Small intestine (tissue), 7 donors: ENCODE data around the gene ITFG1. TPM values are rescaled to one million over a fixed set of nuclear protein-coding genes. Genes with fewer than 3 reads are reported as not detected.

Source experiments
- DNase-seq, 2 donors: peaks; one replicate each; pipeline versions ENCODE4 v3.0.0 to v3.0.0-alpha.2; 2013
- FAIRE-seq: peaks from 2 replicates; lab custom pipeline; 2012; peaks lifted over from hg19 to GRCh38; lab: Jason Lieb, UNC
- H3K27ac ChIP-seq, 3 donors: one replicate each; pipeline ENCODE4 v1.5.1; 2013; ENCODE audit warnings: low read length in 2 of 3, mild to moderate bottlenecking in 2 of 3, control low read depth in 1 of 3, inconsistent platforms in 1 of 3, low read depth in 1 of 3, moderate library complexity in 1 of 3
- H3K27me3 ChIP-seq, 3 donors: one replicate each; pipeline ENCODE4 v1.6.1; 2013; ENCODE audit warnings: low read length in 3 of 3, inconsistent platforms in 1 of 3; ENCODE audit not compliant: control insufficient read depth in 3 of 3, insufficient read depth in 3 of 3
- H3K36me3 ChIP-seq, 3 donors: one replicate each; pipeline ENCODE4 v1.6.1; 2013; ENCODE audit warnings: low read length in 3 of 3, inconsistent platforms in 1 of 3, low read depth in 1 of 3, mild to moderate bottlenecking in 1 of 3, moderate library complexity in 1 of 3; ENCODE audit not compliant: control insufficient read depth in 3 of 3, insufficient read depth in 2 of 3
- H3K4me1 ChIP-seq, 3 donors: one replicate each; pipeline ENCODE4 v1.6.1; 2013; ENCODE audit warnings: low read length in 2 of 3, inconsistent platforms in 1 of 3, low read depth in 1 of 3, mild to moderate bottlenecking in 1 of 3, moderate library complexity in 1 of 3; ENCODE audit not compliant: control insufficient read depth in 3 of 3, insufficient read depth in 2 of 3
- H3K4me3 ChIP-seq, 3 donors: one replicate each; pipeline ENCODE4 v1.5.1; 2013; ENCODE audit warnings: low read length in 3 of 3, control low read depth in 1 of 3, inconsistent platforms in 1 of 3, low read depth in 1 of 3, mild to moderate bottlenecking in 1 of 3, moderate library complexity in 1 of 3
- H3K9me3 ChIP-seq, 2 donors: one replicate each; pipeline ENCODE4 v1.6.1; 2013; ENCODE audit warnings: low read depth in 1 of 2, low read length in 1 of 2; ENCODE audit not compliant: control insufficient read depth in 2 of 2, insufficient read depth in 1 of 2
- WGBS, 3 donors: extraction: QIAGEN DNeasy Blood & Tissue Kit; methylation state at CpG; one replicate each; pipeline ENCODE4 v1.1.7; 2013; 5-methylcytosine and 5-hydroxymethylcytosine counted together
- polyA plus RNA-seq, 4 donors: library from polyadenylated mRNA; stranded (reverse) in 3 of 4; unstranded in 1 of 4; fragments of 200-250 nt in 3 of 4; fragments of 120-200 nt in 1 of 4; gene quantifications; one replicate each; pipeline versions ENCODE4 v1.2.1 to v1.2.3, GENCODE V29; 2013
- donor health status: healthy with polysubstance abuse.
- donor health status: control.
- donor health status: control.
- donor health status: Bipolar disorder and iron deficiency.
- donor health status: healthy.

ITFG1 gene
- polyA plus RNA-seq, 4 donors, result 19.5 to 59.9 (median 25.5) TPM

DNA sequence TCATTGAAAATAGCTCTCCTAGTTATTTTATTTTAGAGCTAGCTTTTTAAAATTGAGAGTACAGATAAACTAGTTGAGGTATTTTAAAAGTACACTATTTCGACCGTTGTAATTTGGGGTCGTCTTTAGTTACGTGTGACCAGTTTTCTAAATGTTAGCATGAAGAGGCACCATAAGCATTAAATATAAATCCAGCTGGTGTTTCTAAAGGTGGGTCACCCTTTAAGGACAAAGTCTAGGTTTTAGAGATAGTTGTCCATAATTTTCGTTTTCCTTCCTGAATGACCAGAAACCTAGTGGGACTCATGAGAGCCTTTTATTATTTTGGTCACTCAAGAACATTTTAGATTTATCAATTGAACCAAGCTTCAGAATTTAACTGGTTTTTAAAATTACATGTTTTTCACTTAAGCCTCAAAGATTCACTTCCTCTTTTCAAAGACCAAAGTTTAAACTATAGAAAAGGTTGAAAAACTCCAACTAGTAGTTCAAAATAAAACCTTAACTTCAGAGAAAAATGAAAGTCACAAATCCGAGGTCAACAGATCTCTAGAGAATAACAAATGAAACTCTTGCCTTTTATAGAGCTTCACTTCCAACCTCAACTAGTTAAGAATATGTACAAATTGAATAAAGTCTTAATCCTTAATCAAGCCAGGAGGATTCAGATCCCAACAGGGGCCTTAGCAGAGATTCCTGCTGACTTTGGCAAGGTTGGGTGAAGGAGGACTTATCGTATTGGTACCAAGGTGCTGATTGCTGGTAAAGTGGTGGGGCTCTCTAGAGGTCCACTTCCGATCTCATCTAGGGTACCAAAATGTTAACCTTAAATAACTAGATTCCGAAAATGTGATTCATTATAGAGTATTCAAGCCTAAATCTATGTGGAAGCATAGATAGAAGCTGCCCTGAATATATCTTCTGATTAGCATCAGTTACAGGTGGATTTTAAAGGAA lies 32.8 kb upstream of the ITFG1 start:
- FAIRE-seq, result no peak

GRCh38 chr16:47492428-47493377 lies 31.8 kb upstream of the ITFG1 start:
- 67 to 92% (median 82%) methylated on average over 10 of the region's 10 CpGs for WGBS, 3 donors
- FAIRE-seq, result no peak
- peak; percentile 11 to 22 for DNase-seq
- Histone ChIP-seq H3K4me1 (peaks cover 0 to 3% (median 2%) of the 10 kb centered on the region in 3 donors), H3K36me3 (peaks cover 0 to 8% (median 4%) of the 10 kb centered on the region in 3 donors), H3K27me3 (no peaks in the 10 kb centered on the region), H3K27ac (peak overlapping the region in 1 of 3 donors; percentile 69), H3K9me3 (peaks cover 0 to 25% of the 10 kb centered on the region in 2 donors), H3K4me3 (no peak overlapping the region)

More for the DNA sequence above, 32.8 kb upstream of the ITFG1 start:
- peaks cover 0 to 22% of the 10 kb centered on the region in 2 donors for H3K9me3 ChIP-seq
- H3K4me3 ChIP-seq, result no peak overlapping the region
- H3K4me1 ChIP-seq, result peaks cover 0 to 3% (median 2%) of the 10 kb centered on the region in 3 donors
- 69 to 91% (median 82%) methylated on average over 9 of the region's 9 CpGs for whole genome bisulfite sequencing, 3 donors
- peak overlapping the region in 2 of 3 donors; percentile 41 to 54 for H3K27ac ChIP-seq
- DNase-seq, result no peak
- H3K27me3 ChIP-seq, result no peaks in the 10 kb centered on the region
- peaks cover 0 to 9% (median 5%) of the 10 kb centered on the region in 3 donors for H3K36me3 ChIP-seq

DNA sequence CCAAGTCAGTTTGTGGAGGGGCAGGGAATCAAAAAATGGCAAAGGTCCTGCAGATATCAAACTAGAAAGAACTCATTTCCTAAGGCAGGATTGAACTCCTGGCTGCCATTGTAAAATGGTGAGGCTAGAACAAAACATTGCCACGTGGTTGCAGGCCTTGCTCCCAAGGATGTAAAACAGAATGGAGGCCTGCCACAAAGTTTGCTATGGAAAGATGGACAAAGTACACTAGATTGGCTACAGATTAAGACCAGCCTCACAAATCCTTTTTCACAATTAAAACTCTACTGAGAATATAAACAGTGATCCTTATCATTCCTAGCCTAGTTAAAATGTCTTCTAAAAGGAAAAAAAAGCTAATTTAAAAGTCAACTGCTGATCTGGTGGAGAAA lies 31.2 kb upstream of the ITFG1 start:
- WGBS, 3 donors, result 65 to 71% (median 68%) methylated on average over 1 of the region's 1 CpG
- FAIRE-seq, result no peak
- no peak for DNase-seq
- Histone ChIP-seq H3K4me1 (peaks cover 0 to 3% (median 2%) of the 10 kb centered on the region in 3 donors), H3K36me3 (peaks cover 0 to 8% (median 4%) of the 10 kb centered on the region in 3 donors), H3K4me3 (no peak overlapping the region), H3K9me3 (peaks cover 0 to 27% of the 10 kb centered on the region in 2 donors), H3K27ac (no peak overlapping the region), H3K27me3 (no peaks in the 10 kb centered on the region)

DNA sequence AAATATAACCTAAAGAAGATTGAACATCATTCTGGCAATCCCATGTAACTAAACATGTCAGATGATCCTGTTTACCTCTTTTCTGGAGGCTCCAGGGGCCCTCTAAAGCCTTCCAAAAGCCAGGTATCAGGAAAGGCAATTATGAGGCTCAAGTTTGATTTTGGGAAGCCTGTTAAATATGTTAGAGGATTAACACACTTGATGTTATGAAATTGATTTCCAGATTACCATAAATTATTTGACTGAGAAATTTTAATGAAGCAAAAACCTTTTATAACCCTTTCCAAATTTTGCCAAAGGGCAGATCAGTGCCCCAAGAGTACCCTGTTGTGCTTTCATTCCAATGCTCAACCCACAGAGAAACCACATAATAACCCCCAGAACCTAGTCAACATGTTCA lies 29.6 kb upstream of the ITFG1 start:
- peaks cover 0 to 30% of the 10 kb centered on the region in 2 donors for H3K9me3 ChIP-seq
- no peaks in the 10 kb centered on the region for H3K27me3 ChIP-seq
- H3K4me1 ChIP-seq, result peaks cover 0 to 3% (median 2%) of the 10 kb centered on the region in 3 donors
- FAIRE-seq (no peak), DNase-seq (no peak)
- H3K4me3 ChIP-seq, result no peak overlapping the region
- peaks cover 0 to 11% (median 7%) of the 10 kb centered on the region in 3 donors for H3K36me3 ChIP-seq
- H3K27ac ChIP-seq, result no peak overlapping the region

DNA sequence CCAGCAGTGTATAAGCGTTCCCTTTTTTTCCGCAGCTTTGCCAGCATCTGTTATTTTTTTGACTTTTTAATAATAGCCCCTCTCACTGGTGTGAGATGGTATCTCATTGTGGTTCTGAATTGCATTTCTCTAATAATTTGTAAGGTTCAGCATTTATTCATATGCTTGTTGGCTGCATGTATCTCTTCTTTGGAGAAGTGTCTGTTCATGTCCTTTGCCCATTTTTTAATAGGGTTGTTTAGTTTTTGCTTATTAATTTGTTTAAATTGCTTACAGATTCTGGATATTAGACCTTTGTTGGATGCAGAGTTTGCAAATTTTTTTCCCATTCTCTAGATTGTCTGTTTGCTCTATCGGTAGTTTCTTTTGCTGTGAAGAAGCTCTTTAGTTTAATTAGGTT lies 27.2 kb upstream of the ITFG1 start:
- FAIRE-seq, result no peak

DNA sequence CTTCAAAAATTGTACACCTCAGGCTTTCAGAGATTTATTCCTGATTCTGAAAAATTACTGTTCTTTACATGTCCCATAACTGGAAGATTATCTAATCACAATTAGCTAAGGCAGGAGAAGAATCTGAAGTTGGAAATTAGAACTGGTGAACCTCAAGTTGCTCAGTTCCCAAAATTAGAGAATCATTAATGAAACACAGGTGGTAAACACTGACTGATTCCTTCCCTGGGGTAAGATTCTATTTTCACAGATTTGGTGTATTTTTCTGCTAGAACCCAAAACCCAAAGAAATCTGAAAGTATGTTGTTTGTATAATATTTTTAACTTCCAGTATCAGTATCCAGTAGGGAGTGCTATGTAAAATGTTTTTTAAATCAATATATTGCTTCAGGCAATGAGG lies 26.0 kb upstream of the ITFG1 start:
- Histone ChIP-seq H3K4me3 (no peak overlapping the region), H3K27me3 (no peaks in the 10 kb centered on the region), H3K9me3 (peaks cover 0 to 19% of the 10 kb centered on the region in 2 donors), H3K27ac (no peak overlapping the region), H3K4me1 (no peaks in the 10 kb centered on the region), H3K36me3 (peaks cover 0 to 9% (median 3%) of the 10 kb centered on the region in 3 donors)
- FAIRE-seq (no peak), DNase-seq (no peak)

More for the DNA sequence above, 27.2 kb upstream of the ITFG1 start:
- no peak overlapping the region for H3K27ac ChIP-seq
- H3K27me3 ChIP-seq, result no peaks in the 10 kb centered on the region
- WGBS, 3 donors, result 79 to 99% (median 94%) methylated on average over 3 of the region's 3 CpGs
- H3K4me1 ChIP-seq, result no peaks in the 10 kb centered on the region
- no peak overlapping the region for H3K4me3 ChIP-seq
- H3K36me3 ChIP-seq, result peaks cover 0 to 11% (median 8%) of the 10 kb centered on the region in 3 donors
- no peak for DNase-seq
- peaks cover 0 to 30% of the 10 kb centered on the region in 2 donors for H3K9me3 ChIP-seq

DNA sequence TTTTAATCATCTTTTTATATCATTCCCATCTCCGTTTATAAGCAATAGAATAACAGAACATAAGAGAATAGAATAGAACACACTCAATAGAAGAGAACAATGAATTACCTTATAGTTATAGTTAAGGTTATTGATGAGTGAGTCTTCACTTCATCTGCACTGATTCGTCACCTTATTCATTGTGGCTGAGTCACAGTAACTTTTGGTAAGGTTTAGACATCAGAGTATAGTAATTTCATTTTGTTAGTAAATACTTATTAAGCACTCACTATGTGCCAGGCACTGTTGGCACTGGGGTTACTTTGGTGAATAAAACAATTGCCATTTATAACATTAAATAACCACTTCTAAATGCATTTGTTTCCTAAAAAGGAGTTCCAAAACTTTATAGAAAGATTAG lies 22.8 kb upstream of the ITFG1 start:
- Histone ChIP-seq H3K36me3 (peaks cover 0 to 8% (median 3%) of the 10 kb centered on the region in 3 donors), H3K4me3 (no peak overlapping the region), H3K27me3 (no peaks in the 10 kb centered on the region), H3K4me1 (no peaks in the 10 kb centered on the region), H3K27ac (no peak overlapping the region), H3K9me3 (peaks cover 0 to 8% of the 10 kb centered on the region in 2 donors)
- FAIRE-seq (no peak), DNase-seq (no peak)
- WGBS, 3 donors, result 76 to 99% (median 89%) methylated on average over 2 of the region's 2 CpGs
